Body of pancreas (tissue), 4 donors: Measurements from ENCODE around the gene PWWP3B. TPM values are rescaled to one million over a fixed set of nuclear protein-coding genes. Genes with fewer than 3 reads are reported as not detected.

Source experiments
- ATAC-seq: fragments of 150-250 bp; one replicate; pipeline ENCODE4 v1.9.1; 2016
- DNase-seq, 4 donors: peaks; one replicate each; pipeline ENCODE4 v3.0.0-alpha.2; 2019
- H3K27ac ChIP-seq, 4 donors: fragments of 200-600 bp; sonication (generic); 1 replicate in 3 of 4; 2 replicates in 1 of 4; pipeline versions ENCODE4 v1.5.1 to v1.6.1; 2016 to 2019; ENCODE audit warnings: mild to moderate bottlenecking in 1 of 4, mixed read lengths in 1 of 4, moderate library complexity in 1 of 4
- H3K27me3 ChIP-seq, 2 donors: fragments of 200-600 bp; sonication (generic); one replicate each; pipeline ENCODE4 v1.6.0; 2016; ENCODE audit warnings: mild to moderate bottlenecking in 1 of 2
- H3K36me3 ChIP-seq, 2 donors: fragments of 200-600 bp; sonication (generic); replicated peaks in 1 of 2; 2 replicates each; pipeline ENCODE4 v1.5.1; 2016; ENCODE audit warnings: low read depth in 2 of 2; ENCODE audit not compliant: insufficient read depth in 1 of 2
- H3K4me1 ChIP-seq: fragments of 200-600 bp; sonication (generic); one replicate; pipeline ENCODE4 v1.6.0; 2016
- H3K4me3 ChIP-seq, 2 donors: fragments of 200-600 bp; sonication (generic); 1 replicate in 1 of 2; 2 replicates in 1 of 2; pipeline ENCODE4 v1.5.1; 2016 to 2019
- H3K9me3 ChIP-seq, 3 donors: fragments of 200-600 bp; sonication (generic); 1 replicate in 2 of 3; 2 replicates in 1 of 3; pipeline ENCODE4 v1.5.1; 2016
- CTCF ChIP-seq, 7 experiments: fragments of 450-650 bp in 4 of 7; fragments of 200-600 bp in 3 of 7; sonication (generic) in 3 of 7; IDR thresholded peaks; one replicate each; pipeline ENCODE4 v1.5.1; 2016 to 2019; ENCODE audit warnings: antibody characterized with exemption in 7 of 7
- POLR2A ChIP-seq, 3 donors: fragments of 450-650 bp; IDR thresholded peaks; one replicate each; pipeline ENCODE4 v1.6.1; 2016; ENCODE audit warnings: antibody characterized with exemption in 3 of 3, mild to moderate bottlenecking in 2 of 3
- WGBS, 2 donors: methylation state at CpG; one replicate each; pipeline ENCODE4 v1.1.5; 2017; 5-methylcytosine and 5-hydroxymethylcytosine counted together
- intact Hi-C: fragments of 100-400 bp; cut with DNase I; formaldehyde crosslinking; loops from one replicate; pipeline ENCODE4 v1.15.1; 2023
- total RNA-seq, 2 donors: library from RNA; depleted of rRNA; stranded (reverse); fragments of >200 nt; gene quantifications; one replicate each; pipeline ENCODE4 v1.1.0, GENCODE V29; 2016

PWWP3B gene
- total RNA-seq, 2 donors from 2014 or later: 6.0 to 9.6 TPM

- no peak for DNase-seq
- no peaks in the 10 kb centered on the region for H3K36me3 ChIP-seq
- peaks cover 24% of the 10 kb centered on the region for H3K4me1 ChIP-seq
- ATAC-seq: peak; percentile 92
- peak overlapping the region in 3 of 4 donors; percentile 38 to 63 (median 50) for H3K27ac ChIP-seq
- no peak overlapping the region for H3K4me3 ChIP-seq
- H3K27me3 ChIP-seq: no peaks in the 10 kb centered on the region
- no peak for TF ChIP-seq POLR2A (IDR thresholded peaks at IDR 0.05)
- TF ChIP-seq CTCF (IDR thresholded peaks at IDR 0.05): no peak
- no peaks in the 10 kb centered on the region for H3K9me3 ChIP-seq
- intact Hi-C loops: no loop called here
Measured at GRCh38 chrX:106159861-106160282, 8.2 kb upstream of the PWWP3B start.

DNA sequence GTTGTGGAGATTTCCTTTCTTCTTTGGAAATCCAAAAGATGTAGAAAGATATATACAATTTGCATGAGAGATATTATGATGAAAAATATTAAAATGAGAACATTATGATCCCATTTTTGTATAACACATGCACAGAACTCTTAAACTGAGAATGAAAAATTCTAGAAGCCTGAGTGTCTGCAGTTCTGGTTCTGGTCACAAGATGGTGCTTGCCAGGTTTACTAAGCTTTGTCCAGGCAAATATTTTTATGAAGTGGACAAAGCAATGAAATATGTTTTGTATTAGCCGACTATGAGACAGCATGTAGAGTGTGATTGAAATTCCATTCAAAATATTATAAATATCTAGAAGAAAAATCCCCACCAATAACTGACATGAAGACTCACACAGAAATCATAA lies 2.2 kb downstream of the PWWP3B start:
- intact Hi-C loops: no loop called here
- no peaks in the 10 kb centered on the region for H3K9me3 ChIP-seq
- WGBS, 2 donors: 6 to 14% methylated on average over 1 of the region's 1 CpG
- H3K36me3 ChIP-seq: no peaks in the 10 kb centered on the region
- H3K27me3 ChIP-seq: no peaks in the 10 kb centered on the region
- peaks cover 16% of the 10 kb centered on the region for H3K4me1 ChIP-seq
- TF ChIP-seq POLR2A (IDR thresholded peaks at IDR 0.05) (no peak), CTCF (IDR thresholded peaks at IDR 0.05) (peak in 6 of 7 experiments; percentile 38 to 62 (median 54))
- peak overlapping the region in 2 of 4 donors; percentile 1 to 61 for H3K27ac ChIP-seq
- ATAC-seq (peak; percentile 63), DNase-seq (peak in 3 of 4 donors; percentile 30 to 47 (median 34))
- H3K4me3 ChIP-seq: no peak overlapping the region

GRCh38 chrX:106171293-106171820 lies 3.3 kb downstream of the PWWP3B start:
- ATAC-seq (no peak), DNase-seq (no peak)
- TF ChIP-seq CTCF (IDR thresholded peaks at IDR 0.05) (no peak), POLR2A (IDR thresholded peaks at IDR 0.05) (no peak)
- H3K4me3 ChIP-seq: no peak overlapping the region
- H3K36me3 ChIP-seq: no peaks in the 10 kb centered on the region
- H3K27me3 ChIP-seq: no peaks in the 10 kb centered on the region
- no peaks in the 10 kb centered on the region for H3K9me3 ChIP-seq
- 75 to 76% methylated on average over 3 of the region's 3 CpGs for WGBS, 2 donors
- peak overlapping the region in 2 of 4 donors; percentile 17 to 61 for H3K27ac ChIP-seq
- intact Hi-C loops: no loop called here
- H3K4me1 ChIP-seq: peaks cover 16% of the 10 kb centered on the region

DNA sequence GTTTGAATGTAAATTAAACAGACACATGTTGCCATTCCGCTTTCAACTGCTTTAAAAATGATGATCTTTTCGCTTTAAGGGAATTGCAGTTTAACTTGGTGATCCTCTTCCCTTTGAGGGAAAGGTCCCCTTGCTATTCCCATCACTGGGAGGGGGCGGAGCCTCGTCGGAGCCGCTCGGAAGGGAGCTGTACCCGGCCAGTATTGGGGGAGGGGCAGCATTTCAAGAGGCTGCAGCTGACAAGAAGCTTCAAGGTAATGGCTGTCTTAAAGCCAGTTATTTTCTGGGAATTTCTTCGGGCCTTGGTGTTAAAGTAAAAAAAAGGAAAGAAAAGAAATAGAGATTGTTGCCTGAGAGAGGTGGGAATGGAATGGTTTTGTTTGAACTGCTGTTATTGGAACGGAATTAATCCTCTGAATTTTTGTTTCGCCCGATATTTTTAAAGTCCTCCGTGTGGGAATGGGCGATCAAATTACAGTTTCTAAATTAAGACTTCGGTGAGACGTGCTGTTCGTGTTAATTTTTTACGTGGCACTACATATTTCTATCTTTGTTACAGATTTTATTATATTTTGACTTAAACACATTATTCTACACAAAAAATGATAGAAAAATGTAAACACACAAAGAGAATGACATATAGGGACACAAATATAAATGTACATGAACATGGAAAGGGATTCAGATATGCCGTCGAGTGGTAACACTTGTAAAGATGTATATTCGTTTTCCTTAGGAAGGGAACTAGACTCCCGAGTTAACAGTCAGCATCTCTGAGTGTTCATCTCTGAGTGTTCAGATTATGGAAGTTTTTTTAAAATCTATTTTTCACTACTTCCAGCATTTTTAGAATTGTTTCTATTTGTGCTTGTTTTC lies 9.2 kb downstream of the PWWP3B start:
- no peaks in the 10 kb centered on the region for H3K9me3 ChIP-seq
- H3K4me1 ChIP-seq: peaks cover 15% of the 10 kb centered on the region
- DNase-seq (peak; percentile 18 to 63 (median 44)), ATAC-seq (peak; percentile 38)
- 24 to 27% methylated on average over 22 of the region's 22 CpGs for WGBS, 2 donors
- TF ChIP-seq CTCF (IDR thresholded peaks at IDR 0.05) (no peak), POLR2A (IDR thresholded peaks at IDR 0.05) (no peak)
- no peak overlapping the region for H3K4me3 ChIP-seq
- H3K27me3 ChIP-seq: no peaks in the 10 kb centered on the region
- intact Hi-C loops: no loop called here
- no peak overlapping the region for H3K27ac ChIP-seq
- H3K36me3 ChIP-seq: no peaks in the 10 kb centered on the region
